GM12873 (cell line): ENCODE measurements around the gene NXNL1.

Experiments
- CTCF ChIP-seq: IDR thresholded peaks from 2 replicates; pipeline ENCODE4 v1.5.1; 2012; ENCODE audit warnings: low read depth, mild to moderate bottlenecking, moderate library complexity, low read length, control low read depth; ENCODE audit not compliant: insufficient read depth; ENCODE audit errors: missing control alignments

NXNL1 gene

GRCh38 chr19:17481986-17482385 is 21.3 kb upstream of the NXNL1 start:
- TF ChIP-seq CTCF: no peak

- TF ChIP-seq CTCF: no peak
Measured at GRCh38 chr19:17479325-17479791, 18.6 kb upstream of the NXNL1 start.

- TF ChIP-seq CTCF: no peak
Measured at GRCh38 chr19:17475541-17476115, 14.9 kb upstream of the NXNL1 start.

GRCh38 chr19:17473041-17473440 is 12.3 kb upstream of the NXNL1 start:
- TF ChIP-seq CTCF: no peak

GRCh38 chr19:17471410-17472125 is 10.8 kb upstream of the NXNL1 start:
- TF ChIP-seq CTCF: no peak

GRCh38 chr19:17470068-17470841 is 9.5 kb upstream of the NXNL1 start, which contains the start of gene SLC27A1:
TSS of gene SLC27A1 (plus strand) at chr19:17470524. CDS start at chr19:17470541, 17 bp downstream.
- no peak for TF ChIP-seq CTCF

- no peak for TF ChIP-seq CTCF
Measured at GRCh38 chr19:17469481-17470067, 8.8 kb upstream of the NXNL1 start.
